Tibial nerve (tissue), 4 donors: ENCODE data around the gene SPTB. TPM values are rescaled to one million over a fixed set of nuclear protein-coding genes. Genes with fewer than 3 reads are reported as not detected.

Experiments
- DNase-seq, 2 donors: peaks; one replicate each; pipeline ENCODE4 v3.0.0-alpha.2; 2019; ENCODE audit warnings: low spot score in 2 of 2
- H3K27ac ChIP-seq, 4 donors: fragments of 200-600 bp; sonication (generic) in 3 of 4; one replicate each; pipeline ENCODE4 v1.5.1; 2017 to 2019; ENCODE audit warnings: mild to moderate bottlenecking in 1 of 4
- H3K27me3 ChIP-seq, 2 donors: fragments of 200-600 bp; sonication (generic) in 1 of 2; one replicate each; pipeline versions ENCODE4 v1.5.1 to v1.6.0; 2017 to 2019
- H3K36me3 ChIP-seq, 3 donors: fragments of 200-600 bp; sonication (generic); one replicate each; pipeline ENCODE4 v1.5.1; 2018 to 2019
- H3K4me1 ChIP-seq, 4 donors: fragments of 200-600 bp; sonication (generic) in 3 of 4; one replicate each; pipeline ENCODE4 v1.5.1; 2017 to 2019
- H3K4me3 ChIP-seq, 4 donors: fragments of 200-600 bp; sonication (generic) in 3 of 4; one replicate each; pipeline ENCODE4 v1.5.1; 2017 to 2019; ENCODE audit warnings: mild to moderate bottlenecking in 1 of 4, moderate library complexity in 1 of 4
- H3K9me3 ChIP-seq, 4 donors: fragments of 200-600 bp; sonication (generic) in 3 of 4; one replicate each; pipeline ENCODE4 v1.5.1; 2017 to 2019
- EP300 ChIP-seq, 2 donors: sonication (generic); formaldehyde crosslinking; IDR thresholded peaks; one replicate each; pipeline ENCODE4 v1.6.1; 2017; ENCODE audit warnings: antibody characterized with exemption in 2 of 2, mild to moderate bottlenecking in 1 of 2
- POLR2A ChIP-seq, 2 donors: fragments of 450-650 bp; IDR thresholded peaks; one replicate each; pipeline ENCODE4 v1.6.1; 2017; ENCODE audit warnings: antibody characterized with exemption in 2 of 2, mild to moderate bottlenecking in 2 of 2, moderate library complexity in 2 of 2
- WGBS, 2 donors: methylation state at CpG; one replicate each; pipeline ENCODE4 v1.1.5; 2018; 5-methylcytosine and 5-hydroxymethylcytosine counted together
- total RNA-seq, 4 donors: library from RNA; depleted of rRNA; stranded (reverse); fragments of >200 nt; gene quantifications; one replicate each; pipeline ENCODE4 v1.1.0, GENCODE V29; 2016
- TF ChIP-seq, protein P1 (sequence below), 5 experiments: fragments of 200-600 bp in 3 of 5; fragments of 450-650 bp in 2 of 5; sonication (generic) in 3 of 5; IDR thresholded peaks; one replicate each; pipeline ENCODE4 v1.5.1; 2016 to 2019; ENCODE audit warnings: antibody characterized with exemption in 5 of 5, mild to moderate bottlenecking in 3 of 5, moderate library complexity in 2 of 5

The SPTB gene
- total RNA-seq, 4 donors from 2014 or later, result 4.5 to 12.6 (median 9.2) TPM

- Histone ChIP-seq H3K9me3 (no peaks in the 10 kb centered on the region), H3K27me3 (no peaks in the 10 kb centered on the region), H3K4me3 (no peak overlapping the region), H3K4me1 (peaks cover 0 to 45% (median 21%) of the 10 kb centered on the region in 4 donors), H3K27ac (peak overlapping the region in 3 of 4 donors; percentile 4 to 87 (median 28)), H3K36me3 (no peaks in the 10 kb centered on the region)
- TF ChIP-seq POLR2A (IDR thresholded peaks at IDR 0.05), result no peak
- TF ChIP-seq, protein P1, sequence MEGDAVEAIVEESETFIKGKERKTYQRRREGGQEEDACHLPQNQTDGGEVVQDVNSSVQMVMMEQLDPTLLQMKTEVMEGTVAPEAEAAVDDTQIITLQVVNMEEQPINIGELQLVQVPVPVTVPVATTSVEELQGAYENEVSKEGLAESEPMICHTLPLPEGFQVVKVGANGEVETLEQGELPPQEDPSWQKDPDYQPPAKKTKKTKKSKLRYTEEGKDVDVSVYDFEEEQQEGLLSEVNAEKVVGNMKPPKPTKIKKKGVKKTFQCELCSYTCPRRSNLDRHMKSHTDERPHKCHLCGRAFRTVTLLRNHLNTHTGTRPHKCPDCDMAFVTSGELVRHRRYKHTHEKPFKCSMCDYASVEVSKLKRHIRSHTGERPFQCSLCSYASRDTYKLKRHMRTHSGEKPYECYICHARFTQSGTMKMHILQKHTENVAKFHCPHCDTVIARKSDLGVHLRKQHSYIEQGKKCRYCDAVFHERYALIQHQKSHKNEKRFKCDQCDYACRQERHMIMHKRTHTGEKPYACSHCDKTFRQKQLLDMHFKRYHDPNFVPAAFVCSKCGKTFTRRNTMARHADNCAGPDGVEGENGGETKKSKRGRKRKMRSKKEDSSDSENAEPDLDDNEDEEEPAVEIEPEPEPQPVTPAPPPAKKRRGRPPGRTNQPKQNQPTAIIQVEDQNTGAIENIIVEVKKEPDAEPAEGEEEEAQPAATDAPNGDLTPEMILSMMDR (IDR thresholded peaks at IDR 0.05), result no peak
- TF ChIP-seq EP300 (IDR thresholded peaks at IDR 0.05), result no peak
- WGBS, 2 donors, result 61 to 88% methylated on average over 3 of the region's 3 CpGs
- no peak for DNase-seq
These were observed 122.1 kb downstream of the SPTB start for GRCh38 chr14:64757601-64758000.

DNA sequence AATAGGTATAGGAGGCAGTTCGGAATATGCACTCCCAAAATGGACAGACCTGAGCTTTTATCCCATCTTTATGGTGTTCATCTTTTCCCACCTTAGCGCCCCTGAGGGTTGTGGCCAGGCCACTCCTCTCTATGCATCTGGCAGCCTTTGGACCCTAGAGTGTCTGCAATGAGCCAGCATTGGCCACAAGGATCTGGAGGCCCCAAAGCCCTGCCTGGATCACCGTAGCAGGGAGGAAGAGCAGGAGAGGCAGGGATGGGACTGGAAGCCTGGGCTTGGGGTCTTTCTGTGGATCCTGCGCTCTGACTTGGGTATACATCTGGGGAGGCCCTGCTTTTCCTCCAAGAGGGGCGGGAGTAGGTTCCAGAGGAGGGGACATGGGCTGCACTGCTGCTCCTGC, 123.0 kb downstream of the SPTB start:
- H3K9me3 ChIP-seq, result no peaks in the 10 kb centered on the region
- 92 to 95% methylated on average over 5 of the region's 5 CpGs for WGBS, 2 donors
- H3K27ac ChIP-seq, result no peak overlapping the region
- no peaks in the 10 kb centered on the region for H3K36me3 ChIP-seq
- peaks cover 0 to 36% (median 12%) of the 10 kb centered on the region in 4 donors for H3K4me1 ChIP-seq
- TF ChIP-seq POLR2A (IDR thresholded peaks at IDR 0.05) (no peak), EP300 (IDR thresholded peaks at IDR 0.05) (no peak)
- TF ChIP-seq, protein P1 (IDR thresholded peaks at IDR 0.05), result no peak
- no peak overlapping the region for H3K4me3 ChIP-seq
- H3K27me3 ChIP-seq, result no peaks in the 10 kb centered on the region
- DNase-seq, result no peak

DNA sequence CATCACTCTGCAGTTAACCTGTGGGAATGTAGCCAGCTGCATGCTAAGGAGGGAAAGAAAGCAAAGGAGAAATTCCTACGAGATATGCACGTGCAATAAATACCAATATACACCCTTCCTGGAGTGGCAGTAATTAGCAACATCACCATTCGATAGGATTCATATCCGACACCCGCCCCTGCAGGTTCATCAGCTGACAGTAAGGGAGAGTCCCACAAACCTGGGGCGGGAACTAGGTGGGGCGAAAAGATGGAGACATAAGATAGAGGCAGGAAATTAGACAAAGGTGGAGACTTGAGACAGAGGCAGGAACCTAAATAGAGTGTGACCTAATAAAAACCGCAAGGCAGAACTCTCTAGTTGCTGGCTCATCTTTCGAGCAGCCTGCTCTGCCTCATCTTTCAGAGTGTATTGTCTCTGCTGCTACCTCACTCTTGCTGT, 123.9 kb downstream of the SPTB start:
- TF ChIP-seq POLR2A (IDR thresholded peaks at IDR 0.05) (no peak), EP300 (IDR thresholded peaks at IDR 0.05) (no peak)
- TF ChIP-seq, protein P1 (IDR thresholded peaks at IDR 0.05), result no peak
- DNase-seq, result no peak
- H3K27ac ChIP-seq, result no peak overlapping the region
- no peaks in the 10 kb centered on the region for H3K36me3 ChIP-seq
- H3K4me1 ChIP-seq, result peaks cover 0 to 28% (median 6%) of the 10 kb centered on the region in 4 donors
- no peaks in the 10 kb centered on the region for H3K27me3 ChIP-seq
- no peaks in the 10 kb centered on the region for H3K9me3 ChIP-seq
- 53 to 67% methylated on average over 9 of the region's 9 CpGs for WGBS, 2 donors
- H3K4me3 ChIP-seq, result no peak overlapping the region

- Histone ChIP-seq H3K27me3 (no peaks in the 10 kb centered on the region), H3K27ac (no peak overlapping the region), H3K4me1 (peaks cover 0 to 20% (median 6%) of the 10 kb centered on the region in 4 donors), H3K36me3 (peaks cover 0 to 6% (median 0%) of the 10 kb centered on the region in 3 donors), H3K9me3 (no peaks in the 10 kb centered on the region), H3K4me3 (no peak overlapping the region)
- TF ChIP-seq, protein P1 (IDR thresholded peaks at IDR 0.05), result no peak
- TF ChIP-seq POLR2A (IDR thresholded peaks at IDR 0.05), result no peak
- no peak for TF ChIP-seq EP300 (IDR thresholded peaks at IDR 0.05)
- WGBS, 2 donors, result 79 to 97% methylated on average over 4 to 5 of the region's 5 CpGs
- DNase-seq, result no peak
These were observed 125.0 kb downstream of the SPTB start for GRCh38 chr14:64754685-64755084.

DNA sequence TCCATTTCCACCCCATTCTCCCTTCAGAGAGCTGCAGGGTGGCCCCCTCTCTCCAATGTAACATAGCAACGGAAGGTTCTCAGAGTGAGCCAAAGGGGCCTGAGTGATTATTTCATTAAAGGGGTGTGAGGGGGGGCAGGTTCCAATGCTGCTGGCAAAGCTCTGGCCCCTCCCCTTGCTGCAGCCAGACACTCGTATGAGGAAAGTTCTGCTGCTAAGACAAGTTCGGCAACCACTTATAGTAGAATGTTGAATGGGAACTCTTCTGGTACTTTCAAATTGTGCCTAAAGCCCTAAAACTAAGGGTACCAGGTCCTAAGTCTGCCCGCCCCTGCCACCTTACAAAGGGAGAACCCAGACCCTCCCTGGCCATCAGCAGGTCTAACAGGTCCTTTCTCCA, 125.7 kb downstream of the SPTB start:
- Histone ChIP-seq H3K4me1 (peaks cover 0 to 13% (median 5%) of the 10 kb centered on the region in 4 donors), H3K4me3 (no peak overlapping the region), H3K27me3 (no peaks in the 10 kb centered on the region), H3K36me3 (peaks cover 0 to 12% (median 0%) of the 10 kb centered on the region in 3 donors), H3K9me3 (no peaks in the 10 kb centered on the region), H3K27ac (no peak overlapping the region)
- DNase-seq, result no peak
- TF ChIP-seq, protein P1 (IDR thresholded peaks at IDR 0.05), result no peak
- TF ChIP-seq POLR2A (IDR thresholded peaks at IDR 0.05), result no peak
- no peak for TF ChIP-seq EP300 (IDR thresholded peaks at IDR 0.05)
- WGBS, 2 donors, result 83 to 84% methylated on average over 4 of the region's 4 CpGs
